Activated T-cell treated with anti-CD3 and anti-CD28 coated beads for 4 hours (primary cell): ENCODE data around the gene PDAP1.
"Not testable (repeated sequence)": the region's sequence is repeated elsewhere in the genome, so short reads cannot be mapped to it uniquely, and the experiment has no call there.

Source experiments
- DNase-seq: peaks from one replicate; pipeline ENCODE4 v3.0.0-alpha.2; 2020

The PDAP1 gene, protein sequence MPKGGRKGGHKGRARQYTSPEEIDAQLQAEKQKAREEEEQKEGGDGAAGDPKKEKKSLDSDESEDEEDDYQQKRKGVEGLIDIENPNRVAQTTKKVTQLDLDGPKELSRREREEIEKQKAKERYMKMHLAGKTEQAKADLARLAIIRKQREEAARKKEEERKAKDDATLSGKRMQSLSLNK

DNA sequence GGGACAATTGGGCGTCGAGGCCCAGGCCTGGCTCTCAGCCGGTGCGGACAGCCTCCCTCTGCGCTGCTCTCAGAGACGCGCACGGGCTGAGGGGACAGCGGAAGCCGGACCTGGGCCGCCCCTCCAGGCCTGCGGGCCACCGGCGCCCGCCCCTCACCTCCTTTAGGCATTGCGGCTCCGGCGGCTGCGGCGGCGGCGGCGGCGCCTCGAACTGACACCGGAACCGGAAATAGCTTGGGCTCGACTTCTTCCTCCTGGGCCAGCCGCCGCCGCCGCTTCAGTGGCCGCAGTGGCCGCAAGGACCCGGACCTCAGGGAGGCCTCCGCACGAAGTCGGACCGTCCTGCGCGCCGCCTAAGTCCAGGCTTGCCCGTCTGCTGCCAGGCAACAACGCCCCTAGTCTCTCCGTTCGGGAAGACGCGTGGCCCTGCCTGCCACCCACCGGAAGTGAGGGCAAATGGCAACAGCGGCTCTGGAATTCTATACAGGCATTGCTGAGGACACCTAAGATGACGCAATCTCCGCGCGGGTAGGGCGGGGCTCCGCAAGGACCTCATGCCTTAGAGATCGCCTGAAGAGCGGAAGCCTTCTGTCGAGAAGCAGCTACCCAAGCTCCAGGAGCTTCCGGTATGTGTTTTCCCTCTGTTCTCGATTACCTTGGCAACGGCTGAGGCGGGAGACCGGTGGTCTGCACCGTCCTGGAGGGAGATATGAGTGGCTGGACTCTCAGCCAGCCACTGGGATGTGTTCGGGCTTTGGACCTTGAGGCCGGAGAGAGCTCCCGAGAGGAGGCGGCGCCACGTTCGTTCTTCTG, at the start of gene PDAP1, which contains the start of gene BUD31:
Gene PDAP1, minus strand, starts transcription at position 219 of the 813 bp plus-strand sequence. Its CDS starts 49 bp downstream, at position 170.
Gene BUD31, plus strand, starts transcription at position 591 of the 813 bp plus-strand sequence. CDS start 2,124 bp downstream, outside the sequence.
- DNase-seq, result peak; percentile 95

DNA sequence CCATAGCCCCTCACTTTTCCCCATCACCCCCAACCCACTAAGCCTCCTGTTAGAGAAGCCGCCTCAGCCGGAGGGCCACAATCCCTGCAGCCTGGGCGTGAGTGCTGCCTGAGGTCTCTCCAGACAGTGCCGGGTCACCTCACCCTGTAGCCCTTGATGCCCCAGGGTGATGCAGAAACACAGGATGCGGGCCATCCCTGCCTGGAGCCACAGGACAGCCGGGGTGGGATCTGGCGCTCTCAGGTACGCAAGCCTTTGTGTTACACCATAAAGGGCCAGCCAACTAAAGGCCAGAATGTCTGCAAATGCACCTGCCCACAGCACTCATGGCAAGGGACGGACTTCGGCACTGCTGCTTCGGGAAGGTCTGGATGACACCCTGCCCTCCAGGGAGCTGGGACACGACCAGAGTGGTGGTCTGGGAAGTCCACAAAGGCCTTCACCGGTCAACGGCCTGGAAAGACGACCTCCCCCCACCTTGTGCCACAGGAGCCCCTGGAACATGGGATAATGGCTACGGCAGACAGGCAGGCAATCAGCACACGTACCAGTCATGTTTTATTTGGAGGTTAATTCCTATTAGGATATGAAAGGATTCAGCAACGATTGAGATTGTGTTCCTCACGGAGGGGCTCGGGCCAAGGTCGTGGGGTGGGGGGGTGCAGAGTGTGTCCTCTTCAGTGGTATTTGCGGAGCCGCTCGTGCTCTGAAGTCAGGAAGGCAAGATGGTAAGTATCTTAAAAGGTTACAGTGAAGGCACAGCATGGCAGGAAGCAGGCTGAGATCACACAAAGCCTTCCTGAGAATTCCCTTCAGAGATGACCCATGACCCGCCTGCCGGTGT, 49.5 kb upstream of the PDAP1 start:
- no peak for DNase-seq

DNA sequence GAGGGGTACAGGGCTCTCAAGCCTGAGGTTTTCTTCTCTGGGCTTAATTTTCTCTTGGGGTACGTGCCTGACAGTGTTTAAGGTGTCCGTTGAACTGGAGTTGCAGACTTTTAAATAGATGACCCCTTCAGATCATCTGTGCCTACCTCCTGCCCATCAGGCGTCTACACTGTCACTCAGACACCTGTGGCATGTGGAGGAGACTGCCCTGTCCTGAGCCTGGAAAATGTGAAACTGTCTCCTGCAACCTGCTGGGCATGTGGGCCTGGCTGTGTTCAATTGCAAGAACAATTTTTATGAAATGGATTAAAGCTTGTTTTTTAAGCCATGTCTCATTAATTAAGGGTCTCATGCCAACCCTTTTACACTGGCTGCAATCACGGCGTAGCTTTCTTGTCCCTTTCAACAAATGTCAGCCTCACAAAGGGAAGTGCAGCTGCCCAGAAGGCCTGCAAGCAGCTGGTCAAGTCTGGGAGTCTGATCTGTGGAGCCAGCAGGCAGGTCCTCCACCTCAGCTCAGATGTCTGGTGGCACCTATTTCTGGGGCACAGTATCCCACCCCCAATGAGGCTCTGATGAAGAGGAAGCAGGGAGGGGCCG, 48.8 kb upstream of the PDAP1 start:
- no peak for DNase-seq

DNA sequence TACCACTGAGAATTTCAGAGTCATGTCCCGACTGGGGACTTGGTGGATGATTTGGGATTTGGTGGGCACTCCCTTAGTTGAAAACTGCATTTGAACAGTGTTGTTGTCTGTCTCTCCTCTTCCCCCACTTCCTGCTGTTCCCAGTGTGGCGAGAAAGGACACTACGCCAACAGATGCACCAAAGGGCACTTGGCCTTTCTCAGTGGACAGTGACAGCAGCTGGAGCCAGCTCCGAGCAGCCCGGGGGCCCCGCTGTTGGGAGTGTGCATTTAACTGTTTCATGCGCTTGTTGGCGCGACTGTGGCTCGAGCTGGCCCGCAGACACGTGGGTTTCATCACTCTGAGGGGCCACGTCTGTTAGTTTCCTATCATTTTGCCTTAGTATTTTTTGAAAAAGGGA, 47.9 kb upstream of the PDAP1 start:
- no peak for DNase-seq

DNA sequence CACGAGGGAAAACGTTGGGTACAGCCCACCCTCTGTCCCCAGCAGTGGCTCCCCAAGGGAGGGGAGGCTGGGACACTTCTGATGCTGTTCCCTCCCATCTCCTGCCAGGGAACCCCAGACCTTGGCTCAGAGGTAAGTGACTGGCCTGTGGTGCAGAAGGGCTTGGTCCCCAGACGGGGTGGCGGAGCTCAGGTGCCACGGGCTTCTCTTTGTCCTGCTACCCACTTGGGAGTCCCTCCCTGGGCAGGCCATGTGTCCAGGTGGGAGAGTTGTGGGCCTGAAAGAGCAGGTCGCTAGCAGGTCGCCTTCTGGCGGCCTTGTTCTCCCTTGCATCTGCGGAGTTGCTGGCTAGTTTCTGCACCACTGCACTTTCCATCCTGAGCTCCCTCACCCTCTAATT, 47.5 kb upstream of the PDAP1 start:
- no peak for DNase-seq

DNA sequence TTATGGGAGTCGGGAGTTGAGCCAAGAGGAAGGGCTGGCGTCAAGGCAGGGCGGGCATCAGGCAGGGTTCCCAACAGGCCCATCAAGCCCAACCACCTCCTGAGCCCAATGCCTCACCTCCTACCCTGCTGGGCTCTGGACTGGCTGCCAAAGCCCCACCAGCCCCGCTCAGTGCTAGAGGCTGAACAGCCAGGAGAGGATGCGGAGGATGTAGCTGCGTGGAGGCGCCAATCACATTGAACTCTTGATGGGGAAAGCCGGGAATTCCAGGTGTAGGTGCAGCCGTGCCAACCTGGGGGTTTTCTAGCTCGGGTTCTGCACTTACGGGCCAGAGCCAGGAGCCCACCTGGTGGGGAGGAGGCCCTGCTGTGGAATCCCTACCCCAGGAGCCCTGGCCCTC, 44.7 kb upstream of the PDAP1 start:
- no peak for DNase-seq

DNA sequence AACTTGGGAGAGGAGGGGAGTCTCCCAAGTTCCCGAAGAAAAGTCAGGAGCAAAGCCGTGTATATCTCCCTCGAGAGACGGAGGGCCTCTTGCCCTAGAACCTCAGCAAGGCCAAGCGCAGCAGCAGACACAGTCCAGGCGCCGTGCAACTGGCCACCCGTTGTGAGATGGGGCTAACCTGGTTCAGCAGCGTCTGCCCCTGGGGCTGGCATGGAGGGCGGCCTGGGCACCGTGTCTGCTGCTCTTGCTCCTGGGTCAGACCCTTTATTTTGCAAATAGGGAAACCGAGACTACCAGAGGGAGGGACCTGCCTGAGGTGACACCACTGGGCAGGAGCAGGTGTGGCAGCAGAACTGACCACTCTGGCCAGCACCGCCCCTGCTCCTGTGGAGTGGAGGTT, 44.1 kb upstream of the PDAP1 start:
- DNase-seq, result no peak

DNA sequence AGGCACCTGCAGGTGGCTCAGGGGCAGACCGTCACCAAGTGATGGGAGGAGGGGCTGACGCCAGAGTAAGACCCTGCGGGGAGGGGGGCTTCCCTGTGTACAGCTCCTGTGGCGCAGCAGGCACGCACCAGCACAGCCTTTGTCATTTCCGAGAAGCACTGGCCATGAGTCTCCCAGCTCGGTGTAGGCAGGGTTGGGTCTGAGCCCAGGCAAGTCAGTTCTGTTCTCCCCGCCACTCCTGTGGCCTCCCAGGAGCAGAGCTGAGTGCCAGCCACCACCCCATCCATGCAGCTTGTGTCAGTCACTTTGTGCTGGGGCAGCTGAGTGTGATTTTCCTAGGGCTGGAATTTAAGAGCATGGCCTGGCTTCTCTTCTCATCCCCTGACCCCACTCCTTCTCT, 43.5 kb upstream of the PDAP1 start:
- no peak for DNase-seq

DNA sequence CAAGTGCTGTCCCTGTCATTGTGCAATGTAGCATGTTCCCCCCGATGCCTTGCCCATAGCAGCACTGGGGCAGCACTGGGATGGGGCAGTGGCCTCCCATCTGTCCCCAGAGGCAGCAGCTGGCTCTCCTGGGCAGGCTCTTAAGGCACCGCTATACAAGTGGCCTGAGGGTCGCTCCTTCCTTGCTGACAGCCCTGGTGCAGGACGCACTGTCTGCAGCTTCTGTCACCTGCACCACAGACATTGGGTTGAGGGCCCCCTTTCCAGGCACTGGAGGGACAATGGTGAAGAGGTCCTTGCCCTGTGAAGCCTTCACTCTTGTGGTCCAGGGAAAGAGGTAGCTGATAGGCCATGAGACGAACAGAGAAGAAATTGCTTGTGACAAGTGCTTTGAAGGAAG, 40.9 kb upstream of the PDAP1 start:
- no peak for DNase-seq

DNA sequence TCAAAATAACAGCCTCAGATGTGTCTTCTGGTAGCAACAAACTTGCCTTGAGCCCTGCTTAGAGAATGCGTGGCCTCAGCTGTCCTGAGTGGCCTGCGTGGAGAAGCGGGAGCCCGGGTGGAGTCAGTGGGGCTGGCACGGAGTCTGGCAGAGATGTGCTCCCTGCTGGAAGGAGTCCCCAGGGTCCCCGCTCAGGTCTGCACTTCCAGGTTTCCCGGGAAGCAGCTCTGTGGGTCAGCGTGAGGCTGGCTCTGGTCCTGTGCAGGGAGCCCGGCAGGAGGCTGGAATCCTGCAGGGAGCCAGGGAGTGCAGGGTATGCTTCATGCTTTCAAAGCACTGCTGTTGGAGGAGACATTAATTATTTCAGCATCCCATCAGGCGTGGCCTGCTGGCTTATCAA, 40.5 kb upstream of the PDAP1 start:
- no peak for DNase-seq

DNA sequence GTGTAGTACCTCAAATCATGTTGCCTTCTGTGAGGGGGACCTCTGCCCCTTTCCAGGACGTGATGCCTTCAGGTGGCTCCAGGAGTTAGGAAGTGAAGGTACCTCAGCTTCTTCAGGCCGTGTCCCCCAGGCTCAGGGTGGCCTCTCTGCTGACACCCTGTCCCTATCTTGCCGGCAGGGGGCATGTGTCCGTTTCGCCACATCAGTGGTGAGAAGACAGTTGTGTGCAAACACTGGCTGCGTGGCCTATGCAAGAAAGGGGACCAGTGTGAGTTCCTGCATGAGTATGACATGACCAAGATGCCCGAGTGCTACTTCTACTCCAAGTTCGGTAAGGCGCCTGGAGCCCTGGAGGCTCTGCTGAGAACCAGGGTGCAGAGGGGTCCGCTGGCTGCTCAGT, 39.5 kb upstream of the PDAP1 start:
- DNase-seq, result no peak

DNA sequence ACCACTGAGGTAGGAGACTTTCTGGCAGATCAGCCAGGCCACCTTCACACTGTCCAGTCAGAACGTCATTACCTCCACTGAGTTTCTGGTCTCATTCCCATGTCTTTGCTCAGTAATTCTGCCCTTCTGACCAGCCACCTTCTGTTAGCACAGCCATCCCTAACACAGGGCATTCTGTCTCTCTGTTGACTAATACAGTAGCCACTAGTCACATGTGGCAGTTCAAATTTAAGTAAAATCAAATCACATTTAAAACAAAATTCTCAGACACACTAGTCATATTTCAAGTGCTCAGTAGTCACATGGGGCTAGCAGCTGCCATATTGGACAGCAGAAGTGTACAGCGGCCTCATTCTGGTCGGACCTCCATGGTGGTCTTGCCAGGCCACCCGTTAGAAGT, 37.7 kb upstream of the PDAP1 start:
- DNase-seq, result no peak

DNA sequence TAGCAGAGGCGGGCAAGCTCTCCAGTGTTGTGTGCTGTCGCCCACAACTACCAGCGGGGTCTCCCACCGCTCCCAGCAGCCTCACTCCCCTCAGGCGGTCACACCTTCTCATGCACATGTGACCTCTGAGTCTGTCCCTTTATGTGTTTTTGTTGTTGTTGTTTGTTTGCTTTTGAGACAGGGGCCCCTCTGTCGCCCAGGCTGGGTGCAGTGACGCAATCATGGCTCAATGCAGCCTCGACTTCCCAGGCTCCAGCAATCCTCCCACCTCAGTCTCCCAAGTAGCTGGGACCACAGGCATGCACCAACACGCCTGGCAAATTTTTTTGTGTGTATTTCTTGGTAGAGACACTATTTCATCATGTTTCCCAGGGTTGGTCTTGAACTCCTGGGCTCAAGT, 31.8 kb upstream of the PDAP1 start:
- DNase-seq, result no peak

DNA sequence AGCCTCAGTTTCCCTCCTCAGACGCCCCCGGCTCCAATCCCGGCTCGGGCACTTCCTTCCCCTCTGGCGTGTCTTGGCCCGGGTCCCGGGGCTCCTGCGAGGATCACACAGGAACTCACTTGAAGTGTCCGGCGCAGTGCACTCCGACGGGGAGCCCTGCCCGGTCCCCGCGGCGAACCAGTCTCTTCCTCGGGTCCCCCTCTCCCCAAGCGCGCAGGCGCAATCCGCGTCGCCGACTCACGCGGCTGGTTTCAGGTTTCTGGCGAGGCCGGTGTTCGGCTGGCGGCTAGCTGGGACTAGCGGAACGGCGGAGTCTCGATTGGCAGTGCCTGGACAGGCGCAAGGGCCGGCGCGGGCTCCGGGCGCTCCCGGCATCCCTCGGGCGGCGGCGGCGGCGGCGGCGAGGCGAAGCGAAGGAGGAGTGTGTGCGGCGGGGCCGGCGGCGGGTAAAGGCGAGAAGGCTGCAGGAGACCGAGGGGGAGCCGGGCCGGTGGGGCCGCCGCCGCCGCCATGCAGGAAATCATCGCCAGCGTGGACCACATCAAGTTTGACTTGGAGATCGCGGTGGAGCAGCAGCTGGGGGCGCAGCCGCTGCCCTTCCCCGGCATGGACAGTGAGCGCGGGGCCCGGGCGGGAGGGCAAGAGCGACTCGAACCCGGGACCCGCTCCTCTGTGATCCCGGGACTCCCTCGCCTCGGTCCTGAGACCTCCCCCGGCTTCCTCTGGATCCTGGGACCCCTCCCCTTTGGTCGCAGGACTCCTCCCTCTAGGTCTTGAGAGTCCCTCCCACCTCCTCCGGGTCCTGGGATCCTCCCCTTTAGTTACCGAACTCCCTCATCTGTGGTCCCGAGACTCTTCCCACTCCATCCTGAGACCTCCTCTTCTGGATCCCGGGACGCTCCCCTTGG, 30.4 kb upstream of the PDAP1 start, which contains the start of the genes CPSF4 and PTCD1:
Gene CPSF4, plus strand, starts transcription at position 371 of the 908 bp plus-strand sequence. Its CDS starts 140 bp downstream, at position 511.
Gene PTCD1, minus strand, starts transcription at position 226 of the 908 bp plus-strand sequence. CDS start 3,556 bp downstream, outside the sequence.
- peak; percentile 82 for DNase-seq

DNA sequence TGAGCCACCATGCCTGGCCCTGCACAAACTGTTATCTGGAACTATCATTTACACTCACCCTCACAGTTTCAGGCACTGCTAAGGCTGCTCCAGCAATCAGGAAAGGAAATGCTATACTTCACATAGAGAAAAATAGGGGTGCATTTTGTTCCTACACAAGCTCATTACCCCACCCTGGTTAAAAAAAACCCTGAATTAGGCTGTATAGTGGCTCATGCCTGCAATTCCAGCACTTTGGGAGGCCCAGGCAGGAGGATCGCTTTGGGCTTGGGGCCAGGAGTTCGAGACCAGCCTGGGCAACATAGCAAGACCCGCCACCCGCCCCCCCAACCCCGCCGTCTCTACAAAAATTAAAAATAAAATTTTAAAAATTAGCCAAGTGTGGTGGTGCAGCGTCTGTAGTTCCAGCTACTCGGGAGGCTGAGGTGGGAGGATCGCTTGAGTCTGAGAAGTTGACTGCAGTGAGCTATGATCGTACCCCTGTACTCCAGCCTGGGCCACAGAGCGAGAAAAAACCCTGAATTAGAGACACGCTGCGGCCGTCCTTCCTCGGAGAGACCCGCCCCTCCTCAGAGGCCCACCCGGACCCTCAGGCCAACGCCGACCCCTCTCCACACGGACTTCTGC, 29.7 kb upstream of the PDAP1 start:
- DNase-seq, result no peak

DNA sequence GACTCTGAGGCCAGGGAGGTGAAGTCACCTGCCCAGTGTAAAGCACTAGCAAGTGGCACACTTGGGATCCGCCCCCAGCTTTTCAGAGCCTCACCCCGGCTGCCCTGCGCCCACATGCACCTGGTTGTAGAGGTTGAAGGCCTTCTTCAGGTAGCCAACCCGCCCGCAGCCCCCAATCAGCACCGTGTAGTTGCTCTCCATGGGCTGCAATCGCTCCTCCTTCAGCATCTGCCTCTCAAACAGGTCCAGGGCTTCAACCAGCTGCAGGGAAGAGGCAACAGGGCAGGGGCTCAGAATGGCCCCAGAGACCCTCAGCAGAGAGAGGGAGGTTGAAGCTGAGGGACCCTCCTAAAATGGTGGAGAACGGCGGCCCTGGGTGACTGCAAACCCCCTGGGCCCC, 24.8 kb upstream of the PDAP1 start:
- no peak for DNase-seq

DNA sequence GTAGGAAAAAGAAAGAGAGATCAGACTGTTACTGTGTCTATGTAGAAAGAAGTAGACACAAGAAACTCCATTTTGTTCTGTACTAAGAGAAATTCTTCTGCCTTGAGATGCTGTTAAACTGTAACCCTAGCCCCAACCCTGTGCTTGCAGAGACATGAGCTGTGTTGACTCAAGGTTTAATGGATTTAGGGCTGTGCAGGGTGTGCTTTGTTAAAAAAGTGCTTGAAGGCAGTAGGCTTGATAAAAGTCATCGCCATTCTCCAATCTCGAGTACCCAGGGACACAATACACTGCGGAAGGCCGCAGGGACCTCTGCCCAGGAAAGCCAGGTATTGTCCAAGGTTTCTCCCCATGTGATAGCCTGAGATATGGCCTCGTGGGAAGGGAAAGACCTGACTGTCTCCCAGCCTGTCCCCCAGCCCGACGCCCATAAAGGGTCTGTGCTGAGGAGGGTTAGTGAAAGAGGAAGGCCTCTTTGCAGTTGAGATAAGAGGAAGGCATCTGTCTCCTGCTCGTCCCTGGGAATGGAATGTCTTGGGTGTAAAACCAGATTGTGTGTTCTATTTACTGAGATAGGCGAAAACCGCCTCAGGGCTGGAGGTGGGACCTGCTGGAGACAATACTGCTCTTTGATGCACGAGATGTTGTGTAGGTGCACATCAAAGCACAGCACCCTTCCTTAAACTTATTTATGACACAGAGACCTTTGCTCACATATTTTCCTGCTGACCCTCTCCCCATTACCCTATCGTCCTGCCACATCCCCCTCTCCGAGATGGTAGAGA, 23.6 kb upstream of the PDAP1 start:
- not testable (repeated sequence) for DNase-seq

DNA sequence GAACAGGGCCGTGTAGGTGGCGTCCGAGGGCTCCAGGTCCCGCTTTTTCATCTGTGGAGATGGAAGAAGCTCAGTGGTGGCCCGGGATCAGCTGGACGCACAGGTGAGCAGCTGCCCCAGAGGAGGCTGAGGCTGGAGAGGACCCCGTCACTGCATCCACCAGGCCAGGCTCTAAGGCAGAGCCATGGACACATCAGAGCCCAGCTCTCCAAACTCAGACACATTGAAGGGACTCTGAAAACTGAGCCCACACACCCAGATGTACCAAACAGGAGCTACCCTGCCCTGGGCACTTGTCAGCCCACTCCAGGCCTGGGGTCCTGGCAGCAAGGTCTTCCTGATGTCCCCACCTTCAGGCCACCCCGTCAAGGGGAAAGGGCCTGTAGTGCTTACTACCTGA, 21.4 kb upstream of the PDAP1 start:
- no peak for DNase-seq

DNA sequence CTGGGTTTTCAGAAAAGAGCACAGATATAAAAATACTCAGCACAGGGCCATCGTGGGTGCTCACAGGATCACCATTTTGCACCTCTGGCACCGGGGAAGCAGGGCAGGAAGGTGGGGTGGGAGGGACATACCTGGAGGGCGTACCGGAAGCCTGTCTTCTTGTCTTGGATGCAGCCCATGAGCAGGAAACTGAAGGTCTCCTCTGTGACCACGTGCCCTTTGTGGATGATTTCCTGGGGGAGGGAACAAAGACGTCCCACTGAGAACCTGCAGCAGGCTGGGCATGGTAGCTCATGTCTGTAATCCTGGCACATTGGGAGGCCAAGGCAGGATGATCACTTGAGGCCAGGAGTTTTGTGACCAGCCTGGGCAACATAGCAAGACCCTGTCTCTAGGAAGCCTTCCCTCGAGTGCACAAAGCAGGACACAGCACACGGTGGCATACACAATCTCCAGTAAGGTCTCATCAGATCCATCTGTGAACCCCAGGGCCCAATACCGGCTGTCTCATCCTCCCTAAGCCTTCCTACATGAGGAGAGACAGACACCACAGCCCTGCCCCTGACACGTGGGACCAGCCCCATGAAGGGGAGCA, 20.7 kb upstream of the PDAP1 start:
- no peak for DNase-seq
